Breast epithelium (tissue), 4 donors: ENCODE results near the gene TRPV3. TPM values are rescaled to one million over a fixed set of nuclear protein-coding genes. Genes with fewer than 3 reads are reported as not detected.

ENCODE experiments used
- DNase-seq, 2 donors: peaks; one replicate each; pipeline ENCODE4 v3.0.0-alpha.2; 2019; ENCODE audit warnings: low spot score in 2 of 2
- H3K27ac ChIP-seq, 2 donors: fragments of 200-600 bp; sonication (generic) in 1 of 2; one replicate each; pipeline ENCODE4 v1.5.1; 2016 to 2019; ENCODE audit warnings: mild to moderate bottlenecking in 1 of 2
- H3K27me3 ChIP-seq, 2 donors: fragments of 200-600 bp; sonication (generic) in 1 of 2; one replicate each; pipeline versions ENCODE4 v1.5.1 to v1.6.0; 2017 to 2019; ENCODE audit warnings: control low read depth in 1 of 2, mild to moderate bottlenecking in 1 of 2
- H3K36me3 ChIP-seq: fragments of 200-600 bp; one replicate; pipeline ENCODE4 v1.5.1; 2019
- H3K4me1 ChIP-seq, 2 donors: fragments of 200-600 bp; sonication (generic); one replicate each; pipeline ENCODE4 v1.5.1; 2016 to 2019; ENCODE audit warnings: control low read depth in 1 of 2
- H3K4me3 ChIP-seq, 3 donors: fragments of 200-600 bp; sonication (generic); 1 replicate in 2 of 3; 2 replicates in 1 of 3; pipeline ENCODE4 v1.5.1; 2016 to 2019; ENCODE audit warnings: mild to moderate bottlenecking in 3 of 3, moderate library complexity in 2 of 3
- H3K9me3 ChIP-seq, 2 donors: fragments of 200-600 bp; sonication (generic) in 1 of 2; one replicate each; pipeline ENCODE4 v1.5.1; 2016 to 2019; ENCODE audit warnings: control low read depth in 1 of 2
- CTCF ChIP-seq, 3 donors: fragments of 450-650 bp; IDR thresholded peaks; one replicate each; pipeline ENCODE4 v1.5.1; 2016 to 2017; ENCODE audit warnings: antibody characterized with exemption in 3 of 3, mild to moderate bottlenecking in 3 of 3, moderate library complexity in 3 of 3
- POLR2A ChIP-seq: fragments of 450-650 bp; IDR thresholded peaks from one replicate; pipeline ENCODE4 v1.6.1; 2016; ENCODE audit warnings: antibody characterized with exemption, mild to moderate bottlenecking, moderate library complexity
- POLR2AphosphoS5 ChIP-seq, 3 donors: sonication (generic); formaldehyde crosslinking; IDR thresholded peaks; one replicate each; pipeline ENCODE4 v1.6.1; 2017; ENCODE audit warnings: antibody characterized with exemption in 3 of 3
- intact Hi-C: fragments of 100-400 bp; cut with DNase I; formaldehyde crosslinking; loops from one replicate; pipeline ENCODE4 v1.15.1; 2023; ENCODE audit warnings: low total_unique reads
- total RNA-seq, 3 donors: library from RNA; depleted of rRNA; stranded (reverse); fragments of >200 nt; gene quantifications; one replicate each; pipeline ENCODE4 v1.1.0, GENCODE V29; 2016

The TRPV3 gene
- total RNA-seq, 3 donors from 2014 or later = 0.98 to 1.1 (median 1.0) TPM

- no peak for DNase-seq
- no peak overlapping the region for H3K27ac ChIP-seq
Measured at GRCh38 chr17:3529817-3530741, 27.5 kb downstream of the TRPV3 start.

DNA sequence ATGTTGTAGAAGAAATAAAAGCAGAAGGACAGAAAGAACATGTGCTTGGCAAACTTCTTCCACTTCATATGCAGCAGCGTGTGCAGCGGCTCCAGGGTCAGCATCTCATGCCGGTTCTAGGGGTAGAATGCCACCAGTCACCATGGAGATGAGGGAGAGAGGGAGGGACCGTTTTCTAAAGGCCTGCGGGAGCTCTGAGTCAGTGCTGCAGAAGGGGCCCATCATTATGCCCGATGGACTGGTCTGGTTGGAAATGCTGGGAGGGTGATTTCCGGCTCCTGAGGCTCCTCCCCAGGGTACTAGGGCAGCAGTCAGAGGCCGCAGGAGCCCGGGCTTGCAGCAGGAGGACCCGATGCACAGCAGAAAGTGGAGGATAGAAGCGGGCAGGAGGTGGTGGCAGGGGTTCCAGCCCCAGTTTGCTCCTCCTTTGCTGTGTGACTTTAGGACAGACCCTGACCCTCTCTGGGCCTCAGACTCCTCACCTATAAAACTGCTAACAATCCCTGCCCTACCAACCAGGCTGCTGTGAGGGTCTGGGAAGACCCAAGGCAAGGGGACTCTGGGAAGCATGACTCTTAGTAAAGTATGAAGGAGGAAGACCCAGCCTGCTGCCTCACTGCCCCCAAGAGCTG is 28.6 kb downstream of the TRPV3 start:
- no peaks in the 10 kb centered on the region for H3K9me3 ChIP-seq
- H3K4me1 ChIP-seq = no peaks in the 10 kb centered on the region
- DNase-seq = no peak
- H3K27ac ChIP-seq = no peak overlapping the region
- intact Hi-C loops = no loop called here
- no peak for TF ChIP-seq POLR2A
- no peak for TF ChIP-seq CTCF (IDR thresholded peaks at IDR 0.05)
- TF ChIP-seq POLR2AphosphoS5 (IDR thresholded peaks at IDR 0.05) = no peak
- peaks cover 0 to 6% of the 10 kb centered on the region in 2 donors for H3K27me3 ChIP-seq
- no peaks in the 10 kb centered on the region for H3K36me3 ChIP-seq
- H3K4me3 ChIP-seq = no peak overlapping the region

More at GRCh38 chr17:3529817-3530741, 27.5 kb downstream of the TRPV3 start:
- no peak for TF ChIP-seq POLR2AphosphoS5 (IDR thresholded peaks at IDR 0.05)
- TF ChIP-seq POLR2A = no peak
- no peak for TF ChIP-seq CTCF (IDR thresholded peaks at IDR 0.05)
- peaks cover 0 to 6% of the 10 kb centered on the region in 2 donors for H3K27me3 ChIP-seq
- no peak overlapping the region for H3K4me3 ChIP-seq
- no peaks in the 10 kb centered on the region for H3K36me3 ChIP-seq
- H3K9me3 ChIP-seq = no peaks in the 10 kb centered on the region
- intact Hi-C loops = no loop called here
- no peaks in the 10 kb centered on the region for H3K4me1 ChIP-seq

DNA sequence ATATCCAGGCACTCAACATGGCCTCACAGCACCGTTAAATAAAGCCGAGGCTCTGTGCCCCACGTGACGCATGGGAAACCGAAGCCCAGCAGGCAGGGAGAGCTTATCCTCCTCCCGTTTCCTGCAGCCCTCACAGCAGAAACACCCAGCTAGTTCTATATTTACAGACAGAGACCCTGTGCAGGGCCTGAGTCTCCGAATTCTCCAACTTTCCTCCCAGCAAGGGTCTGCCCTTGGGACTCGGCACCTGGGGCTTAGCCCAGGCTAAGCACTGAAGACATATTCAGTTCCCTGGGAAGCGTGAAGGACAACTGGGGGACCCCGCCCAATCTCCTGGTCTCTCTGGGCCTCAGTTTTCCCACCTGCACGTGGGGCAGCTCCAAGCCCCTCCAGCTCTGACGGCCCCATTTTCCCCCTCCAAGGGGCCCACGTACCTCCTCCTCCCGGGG is 29.2 kb downstream of the TRPV3 start:
- Histone ChIP-seq H3K4me3 (no peak overlapping the region), H3K27me3 (peaks cover 0 to 6% of the 10 kb centered on the region in 2 donors), H3K9me3 (no peaks in the 10 kb centered on the region), H3K36me3 (no peaks in the 10 kb centered on the region), H3K27ac (no peak overlapping the region), H3K4me1 (no peaks in the 10 kb centered on the region)
- TF ChIP-seq CTCF (IDR thresholded peaks at IDR 0.05) (no peak), POLR2A (no peak), POLR2AphosphoS5 (IDR thresholded peaks at IDR 0.05) (no peak)
- DNase-seq = no peak
- intact Hi-C loops = no loop called here

DNA sequence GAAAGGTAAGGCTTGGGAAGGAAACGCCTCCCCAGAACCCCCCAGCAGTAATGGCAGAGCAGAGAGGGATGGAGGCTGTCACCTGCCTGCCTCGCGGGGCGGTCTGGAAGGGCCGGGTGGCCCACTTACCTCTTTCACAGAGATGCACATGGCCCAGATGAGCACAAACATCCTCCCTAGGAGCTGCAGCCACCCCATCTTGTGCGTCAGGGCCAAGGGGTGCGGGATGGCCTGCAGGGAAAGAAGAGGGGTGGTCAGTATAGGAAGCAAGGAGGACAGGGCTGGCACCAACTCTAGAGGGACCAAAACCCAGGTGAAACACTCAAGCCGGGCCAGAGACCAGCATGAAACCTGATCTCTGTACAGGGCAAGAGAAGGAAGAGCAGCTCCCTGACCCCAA is 29.7 kb downstream of the TRPV3 start:
- intact Hi-C loops = no loop called here

More for the DNA sequence above, 29.7 kb downstream of the TRPV3 start:
- DNase-seq = no peak
- Histone ChIP-seq H3K4me3 (no peak overlapping the region), H3K4me1 (no peaks in the 10 kb centered on the region), H3K27me3 (peaks cover 0 to 6% of the 10 kb centered on the region in 2 donors), H3K9me3 (no peaks in the 10 kb centered on the region), H3K27ac (no peak overlapping the region), H3K36me3 (no peaks in the 10 kb centered on the region)
- TF ChIP-seq CTCF (IDR thresholded peaks at IDR 0.05) (no peak), POLR2AphosphoS5 (IDR thresholded peaks at IDR 0.05) (no peak)
